H1 (cell line): ENCODE data around the gene RNPS1. TPM values are rescaled to one million over a fixed set of nuclear protein-coding genes. Genes with fewer than 3 reads are reported as not detected.

Experiments
- ATF2 ChIP-seq: IDR thresholded peaks from 2 replicates; pipeline ENCODE4 v1.6.1; 2012; ENCODE audit warnings: low read length, inconsistent platforms
- CHD7 ChIP-seq: fragments of 300-600 bp; sonication (generic); IDR thresholded peaks from 2 replicates; pipeline ENCODE4 v1.7.1; 2012; ENCODE audit warnings: low read length, moderate library complexity, mild to moderate bottlenecking, inconsistent platforms; ENCODE audit not compliant: insufficient replicate concordance
- EZH2 ChIP-seq: fragments of 200-600 bp; sonication (generic); IDR thresholded peaks from 2 replicates; pipeline ENCODE4 v1.7.1; 2012; ENCODE audit warnings: low read depth, mild to moderate bottlenecking, moderate library complexity, low read length, inconsistent platforms; ENCODE audit not compliant: severe bottlenecking
- GABPA ChIP-seq: IDR thresholded peaks from 2 replicates; pipeline ENCODE4 v1.6.1; 2011; ENCODE audit warnings: mild to moderate bottlenecking, low read length, moderate library complexity, borderline replicate concordance; ENCODE audit not compliant: insufficient read depth
- GTF2F1 ChIP-seq: IDR thresholded peaks from 2 replicates; pipeline ENCODE4 v1.6.1; 2012; ENCODE audit warnings: low read depth, low read length, improper control_type of control experiment, borderline replicate concordance
- JUND ChIP-seq: IDR thresholded peaks from 2 replicates; pipeline ENCODE4 v1.6.1; 2011; ENCODE audit warnings: mild to moderate bottlenecking, improper control_type of control experiment, low read length
- SIX5 ChIP-seq: IDR thresholded peaks from 2 replicates; pipeline ENCODE4 v1.6.1; 2011; ENCODE audit warnings: mild to moderate bottlenecking, low read depth, low read length
- TAF7 ChIP-seq: optimal IDR thresholded peaks from 2 replicates; pipeline ENCODE3; 2011; ENCODE audit warnings: low read depth, mild to moderate bottlenecking, inconsistent platforms, low read length, moderate library complexity, borderline replicate concordance
- polyA plus RNA-seq, 7 experiments: library from polyadenylated mRNA; depleted of rRNA in 3 of 7; stranded (reverse) in 5 of 7; unstranded in 2 of 7; fragments of >200 nt in 5 of 7; fragments of 200-250 nt in 2 of 7; gene quantifications; 1 replicate in 5 of 7; 2 replicates in 1 of 7; 4 replicates in 1 of 7; pipeline versions ENCODE4 v1.2.1 to v1.2.3, GENCODE V29; 2011 to 2013; ENCODE audit warnings: missing spikeins in 2 of 7, mixed read lengths in 2 of 7
- total RNA-seq: library from RNA; stranded (reverse); fragmentation: NEBNext Ultra II Directional; extraction: Animal tissue kit (Norgen Biotek cat#: 25700); gene quantifications from 2 replicates; pipeline ENCODE4 v1.2.1, GENCODE V29; 2021

Gene RNPS1
- total and polyA plus RNA-seq, 2 of the 8 experiments (the other 6 are each of a cell fraction or from before 2014, with no cell fraction given) = 330 to 350 TPM

- TF ChIP-seq CHD7 = no peak
- TF ChIP-seq ATF2 = no peak
- no peak for TF ChIP-seq EZH2
- TF ChIP-seq GTF2F1 = peak; percentile 80; the same call in 1 of the 2 replicates
- no peak for TF ChIP-seq JUND
- no peak for TF ChIP-seq SIX5
- peak; percentile 65; the same call in 1 of the 2 replicates for TF ChIP-seq GABPA
- peak; percentile 88 for TF ChIP-seq TAF7
These were observed 16.4 kb downstream of the RNPS1 start, which contains the start of gene ECI1 (continued) for GRCh38 chr16:2251296-2252111.
